Keratinocyte (primary cell): ENCODE data around the gene DCAF11.

Experiments
- EZH2 ChIP-seq: IDR thresholded peaks from one replicate; pipeline ENCODE4 v1.6.1; 2012; ENCODE audit warnings: inconsistent platforms, mild to moderate bottlenecking, low read length, moderate library complexity
- TF ChIP-seq, protein P1 (sequence below), 3 experiments: IDR thresholded peaks in 1 of 3; conservative IDR thresholded peaks in 1 of 3; optimal IDR thresholded peaks in 1 of 3; 2 replicates in 2 of 3; 3 replicates in 1 of 3; pipeline versions ENCODE3 to v1.5.1; 2011; ENCODE audit warnings: low read length in 3 of 3, mild to moderate bottlenecking in 3 of 3, moderate library complexity in 2 of 3, control low read depth in 1 of 3, inconsistent platforms in 1 of 3; ENCODE audit not compliant: insufficient read depth in 2 of 3; ENCODE audit errors: extremely low read depth in 1 of 3

DNA sequence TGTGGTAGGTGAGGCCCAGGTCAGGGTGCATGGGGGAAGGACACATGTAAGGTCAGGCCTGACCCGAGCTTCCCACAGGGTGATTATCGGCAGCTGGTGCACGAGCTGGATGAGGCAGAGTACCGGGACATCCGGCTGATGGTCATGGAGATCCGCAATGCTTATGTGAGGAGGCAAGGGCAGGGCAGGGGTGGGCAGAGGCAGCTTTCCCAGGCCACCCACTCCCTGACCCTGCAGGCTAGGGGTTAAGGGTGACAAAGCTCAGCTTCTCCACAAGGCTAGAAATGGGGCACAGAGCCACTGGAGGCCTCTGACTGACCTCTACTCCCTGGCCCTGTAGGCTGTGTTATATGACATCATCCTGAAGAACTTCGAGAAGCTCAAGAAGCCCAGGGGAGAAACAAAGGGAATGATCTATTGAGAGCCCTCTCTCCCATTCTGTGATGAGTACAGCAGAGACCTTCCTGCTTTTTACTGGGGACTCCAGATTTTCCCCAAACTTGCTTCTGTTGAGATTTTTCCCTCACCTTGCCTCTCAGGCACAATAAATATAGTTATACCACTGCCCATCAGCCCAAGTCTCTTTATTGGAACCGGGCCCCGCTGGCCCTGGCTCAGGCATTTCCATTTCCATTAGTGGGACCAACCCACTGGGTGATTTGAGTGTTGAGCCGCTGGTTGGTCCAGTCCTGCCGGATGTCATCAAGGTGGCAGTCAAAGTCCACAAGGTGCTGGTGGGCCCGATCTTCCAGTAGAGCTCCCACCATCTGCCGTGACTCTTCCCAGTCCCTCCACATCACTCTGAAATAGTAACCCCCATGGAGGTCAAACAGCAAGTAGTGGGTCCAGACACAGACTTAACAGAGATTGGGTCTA lies 24.1 kb downstream of the DCAF11 start:
- no peak for TF ChIP-seq EZH2
- TF ChIP-seq, protein P1, sequence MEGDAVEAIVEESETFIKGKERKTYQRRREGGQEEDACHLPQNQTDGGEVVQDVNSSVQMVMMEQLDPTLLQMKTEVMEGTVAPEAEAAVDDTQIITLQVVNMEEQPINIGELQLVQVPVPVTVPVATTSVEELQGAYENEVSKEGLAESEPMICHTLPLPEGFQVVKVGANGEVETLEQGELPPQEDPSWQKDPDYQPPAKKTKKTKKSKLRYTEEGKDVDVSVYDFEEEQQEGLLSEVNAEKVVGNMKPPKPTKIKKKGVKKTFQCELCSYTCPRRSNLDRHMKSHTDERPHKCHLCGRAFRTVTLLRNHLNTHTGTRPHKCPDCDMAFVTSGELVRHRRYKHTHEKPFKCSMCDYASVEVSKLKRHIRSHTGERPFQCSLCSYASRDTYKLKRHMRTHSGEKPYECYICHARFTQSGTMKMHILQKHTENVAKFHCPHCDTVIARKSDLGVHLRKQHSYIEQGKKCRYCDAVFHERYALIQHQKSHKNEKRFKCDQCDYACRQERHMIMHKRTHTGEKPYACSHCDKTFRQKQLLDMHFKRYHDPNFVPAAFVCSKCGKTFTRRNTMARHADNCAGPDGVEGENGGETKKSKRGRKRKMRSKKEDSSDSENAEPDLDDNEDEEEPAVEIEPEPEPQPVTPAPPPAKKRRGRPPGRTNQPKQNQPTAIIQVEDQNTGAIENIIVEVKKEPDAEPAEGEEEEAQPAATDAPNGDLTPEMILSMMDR (optimal IDR thresholded peaks at IDR 0.05 in 1 of 3, IDR thresholded peaks at IDR 0.05 in 1 of 3, conservative IDR thresholded peaks at IDR 0.05 in 1 of 3; ENCODE audit: extremely low read depth in 1 of 3, insufficient read depth in 2 of 3, low read length in 3 of 3): no peak
